Activated gamma-delta T cell (primary cell): ENCODE results near the gene CDHR1.
"Not testable (repeated sequence)": the region's sequence is repeated elsewhere in the genome, so short reads cannot be mapped to it uniquely, and the experiment has no call there.

Source experiments
- DNase-seq: peaks from one replicate; lab custom pipeline; 2025; lab: John Stamatoyannopoulos, UW
- total RNA-seq, 2 donors: gene quantifications; one replicate each; lab custom pipeline; 2026; lab: John Stamatoyannopoulos, UW

CDHR1 gene
- total RNA-seq, result 4.2 to 6.8 reads per million in 2 donors

- DNase-seq, result peak; percentile 60
Observed at GRCh38 chr10:84194424-84195043, at the start of gene CDHR1. TSS of gene CDHR1 (plus strand) at chr10:84194537. CDS start at chr10:84194761, 224 bp downstream.

GRCh38 chr10:84147347-84147746 lies 47.0 kb upstream of the CDHR1 start:
- DNase-seq, result no peak

- DNase-seq, result not testable (repeated sequence)
Observed at GRCh38 chr10:84148006-84148597, 46.2 kb upstream of the CDHR1 start.

GRCh38 chr10:84149854-84150253 lies 44.5 kb upstream of the CDHR1 start:
- no peak for DNase-seq

- DNase-seq, result no peak
Observed at GRCh38 chr10:84152769-84153168, 41.6 kb upstream of the CDHR1 start.

GRCh38 chr10:84155521-84155920 lies 38.8 kb upstream of the CDHR1 start:
- DNase-seq, result no peak

- no peak for DNase-seq
Observed at GRCh38 chr10:84156009-84156408, 38.3 kb upstream of the CDHR1 start.

GRCh38 chr10:84156768-84157167 lies 37.6 kb upstream of the CDHR1 start:
- DNase-seq, result no peak

- no peak for DNase-seq
Observed at GRCh38 chr10:84158061-84158460, 36.3 kb upstream of the CDHR1 start.

- DNase-seq, result no peak
Observed at GRCh38 chr10:84158550-84158949, 35.8 kb upstream of the CDHR1 start.

- no peak for DNase-seq
Observed at GRCh38 chr10:84159076-84159685, 35.2 kb upstream of the CDHR1 start.

GRCh38 chr10:84160663-84161362 lies 33.5 kb upstream of the CDHR1 start:
- no peak for DNase-seq

GRCh38 chr10:84163996-84164395 lies 30.3 kb upstream of the CDHR1 start:
- no peak for DNase-seq

GRCh38 chr10:84164442-84164841 lies 29.9 kb upstream of the CDHR1 start:
- DNase-seq, result no peak

GRCh38 chr10:84166620-84167288 lies 27.6 kb upstream of the CDHR1 start:
- DNase-seq, result no peak

GRCh38 chr10:84167289-84167653 lies 27.1 kb upstream of the CDHR1 start:
- not testable (repeated sequence) for DNase-seq

- not testable (repeated sequence) for DNase-seq
Observed at GRCh38 chr10:84168382-84168781, 26.0 kb upstream of the CDHR1 start.

GRCh38 chr10:84171237-84171636 lies 23.1 kb upstream of the CDHR1 start:
- not testable (repeated sequence) for DNase-seq

- DNase-seq, result not testable (repeated sequence)
Observed at GRCh38 chr10:84171700-84172466, 22.5 kb upstream of the CDHR1 start.

- no peak for DNase-seq
Observed at GRCh38 chr10:84172467-84173356, 21.6 kb upstream of the CDHR1 start.
